Stimulated activated CD8-positive, alpha-beta memory T cell treated with anti-CD3 and anti-CD28 coated beads, Interleukin-4, amount 100 ng/mL, for 24 hours (primary cell): ENCODE data around the gene GREB1.
"Not testable (repeated sequence)": the region's sequence is repeated elsewhere in the genome, so short reads cannot be mapped to it uniquely, and the experiment has no call there.

Experiments used
- DNase-seq: peaks from one replicate; pipeline ENCODE4 v3.0.0-alpha.2; 2020; ENCODE audit warnings: low read depth

The GREB1 gene

DNA sequence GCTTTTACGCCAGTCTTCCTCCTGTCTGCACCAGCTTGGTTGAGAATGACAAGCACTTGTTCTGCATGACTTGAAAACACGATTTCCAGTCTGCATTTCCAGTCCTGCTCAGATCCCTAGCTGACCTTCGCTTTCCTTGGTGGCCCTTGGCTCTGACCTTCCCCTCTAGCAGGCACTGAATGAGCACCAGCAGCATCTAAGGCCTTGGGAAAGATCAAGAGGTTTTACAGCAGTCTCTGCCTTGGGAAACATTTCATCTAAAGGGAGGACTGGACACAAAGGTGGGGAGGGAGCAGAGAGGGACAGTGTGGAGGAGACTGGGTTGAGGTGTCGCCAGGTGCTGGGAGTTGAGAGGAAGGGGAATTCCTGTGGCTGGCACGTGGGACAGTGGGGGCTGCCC is 105.7 kb downstream of the GREB1 start:
- no peak for DNase-seq

DNA sequence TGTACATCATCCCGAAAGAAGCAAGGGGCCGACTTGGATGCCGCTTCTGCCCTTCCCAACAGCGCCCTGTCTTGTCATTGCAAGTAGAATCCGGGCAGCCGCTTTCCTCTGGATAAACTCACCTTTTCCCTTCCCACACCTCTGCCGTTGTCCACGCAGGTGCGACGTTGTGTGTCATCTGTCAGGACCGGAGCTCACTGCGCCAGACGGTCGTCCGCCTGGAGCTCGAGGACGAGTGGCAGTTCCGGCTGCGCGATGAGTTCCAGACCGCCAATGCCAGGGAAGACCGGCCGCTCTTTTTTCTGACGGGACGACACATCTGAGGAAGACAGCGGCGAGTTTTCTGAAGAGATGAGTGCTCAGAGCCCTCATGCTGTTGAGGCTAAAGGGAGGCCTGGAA is 106.3 kb downstream of the GREB1 start:
- DNase-seq: no peak

DNA sequence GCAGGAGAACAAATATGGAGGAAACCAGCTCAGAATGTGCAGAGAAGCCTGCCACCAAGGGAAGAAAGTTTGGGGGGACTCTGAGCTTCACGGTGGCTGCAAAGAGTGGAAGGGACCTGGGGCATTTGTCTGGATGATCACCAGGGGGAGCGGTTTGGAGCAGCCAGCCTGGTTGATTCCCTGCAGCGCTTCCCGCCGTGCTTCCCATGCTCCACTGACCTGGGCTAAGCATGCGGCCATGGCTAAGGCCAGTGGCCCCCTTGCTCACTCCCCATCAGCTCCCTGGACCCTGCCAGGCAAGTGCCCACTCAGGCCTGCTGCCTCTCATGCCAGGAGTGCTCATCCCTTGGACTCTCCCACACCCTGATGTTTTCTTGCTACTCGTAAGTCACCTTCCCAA is 109.1 kb downstream of the GREB1 start:
- DNase-seq: no peak

DNA sequence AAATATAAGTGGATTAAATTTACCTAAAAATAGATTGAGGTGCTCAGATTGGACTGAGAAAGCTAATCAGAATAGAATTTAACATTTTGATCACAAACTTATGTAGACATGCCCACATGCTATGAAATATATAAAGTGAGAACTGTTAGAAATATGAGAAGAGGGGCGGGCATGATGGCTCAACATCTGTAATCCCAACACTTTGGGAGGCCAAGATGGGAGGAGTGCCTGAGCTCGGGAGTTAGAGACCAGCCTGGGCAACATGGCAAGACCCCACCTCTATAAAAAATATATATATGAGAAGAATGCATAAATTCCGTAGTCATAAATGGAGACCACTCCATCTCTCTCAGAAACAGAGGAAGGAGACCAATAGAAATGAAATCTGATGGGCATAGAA is 110.4 kb downstream of the GREB1 start:
- DNase-seq: no peak

DNA sequence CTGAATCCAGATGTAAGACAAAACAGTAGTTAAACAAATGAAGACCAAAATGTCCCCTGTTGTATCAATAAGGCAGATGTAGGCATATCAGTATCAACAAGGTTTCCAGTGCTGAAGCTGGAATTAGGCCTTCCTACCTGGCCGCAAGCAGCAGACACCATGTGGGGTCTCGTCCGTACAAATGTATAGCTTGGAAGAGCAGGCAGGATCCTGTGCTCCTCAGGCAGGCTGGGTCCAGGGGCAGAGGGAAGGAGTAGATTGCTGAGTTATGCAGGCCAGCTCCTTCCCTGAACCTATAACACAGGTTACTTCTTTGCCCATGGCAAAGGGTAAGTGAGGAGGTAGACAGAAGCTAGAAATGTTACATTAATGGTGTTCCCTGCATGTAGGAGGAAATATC is 112.7 kb downstream of the GREB1 start:
- no peak for DNase-seq

DNA sequence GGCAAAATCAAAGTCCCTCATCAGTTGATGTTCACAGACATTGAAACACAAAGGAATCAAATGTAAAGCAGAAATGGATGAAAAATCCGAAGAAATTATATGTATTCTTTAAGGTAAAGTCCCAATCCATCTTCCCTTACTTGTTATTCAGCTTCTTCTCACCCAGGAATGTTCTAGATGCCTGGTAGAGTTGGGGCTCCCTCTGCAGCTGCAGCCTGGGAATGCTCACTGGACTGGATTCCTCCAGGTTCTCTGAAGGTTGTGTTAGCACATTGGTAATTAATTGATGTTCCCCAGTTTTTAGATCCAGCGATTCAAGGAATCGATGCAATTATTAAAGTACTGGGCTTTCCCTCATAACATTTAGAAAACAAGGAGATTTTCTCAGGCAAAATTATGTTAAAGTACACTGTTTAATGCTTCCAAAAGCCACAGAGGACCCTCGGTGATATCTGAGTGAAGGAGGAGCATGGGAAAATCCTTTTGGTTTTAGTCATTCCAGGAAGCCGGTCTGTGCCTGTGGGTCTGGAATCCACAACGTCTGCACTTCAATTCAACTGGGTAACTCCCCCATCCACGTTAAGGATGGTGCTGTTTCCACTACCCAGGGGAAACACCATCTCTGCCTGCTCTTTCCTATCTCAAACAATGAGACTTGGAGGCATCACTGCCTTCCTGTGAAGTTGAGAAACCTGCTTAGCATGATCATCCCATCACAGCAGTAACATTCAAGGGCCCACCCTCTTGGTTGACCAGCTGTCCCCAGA is 114.2 kb downstream of the GREB1 start:
- no peak for DNase-seq

DNA sequence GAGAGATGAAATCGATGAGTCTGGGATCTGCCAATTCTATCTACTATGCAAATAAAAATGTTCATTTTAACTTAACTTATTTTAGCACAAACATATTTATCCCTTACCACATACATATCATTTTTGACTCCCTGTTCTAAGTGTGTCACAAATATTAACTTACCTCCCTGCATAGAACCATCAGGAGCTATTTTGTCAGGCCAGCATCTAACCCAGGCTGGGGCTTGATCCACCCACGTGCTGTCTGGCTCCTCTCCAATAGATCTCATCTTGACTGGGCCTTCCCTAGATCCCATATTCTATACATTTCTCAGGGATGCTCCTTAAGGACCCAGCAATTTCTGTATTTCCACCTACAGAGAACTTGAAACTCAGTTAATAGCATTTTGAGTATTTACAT is 115.2 kb downstream of the GREB1 start:
- no peak for DNase-seq

DNA sequence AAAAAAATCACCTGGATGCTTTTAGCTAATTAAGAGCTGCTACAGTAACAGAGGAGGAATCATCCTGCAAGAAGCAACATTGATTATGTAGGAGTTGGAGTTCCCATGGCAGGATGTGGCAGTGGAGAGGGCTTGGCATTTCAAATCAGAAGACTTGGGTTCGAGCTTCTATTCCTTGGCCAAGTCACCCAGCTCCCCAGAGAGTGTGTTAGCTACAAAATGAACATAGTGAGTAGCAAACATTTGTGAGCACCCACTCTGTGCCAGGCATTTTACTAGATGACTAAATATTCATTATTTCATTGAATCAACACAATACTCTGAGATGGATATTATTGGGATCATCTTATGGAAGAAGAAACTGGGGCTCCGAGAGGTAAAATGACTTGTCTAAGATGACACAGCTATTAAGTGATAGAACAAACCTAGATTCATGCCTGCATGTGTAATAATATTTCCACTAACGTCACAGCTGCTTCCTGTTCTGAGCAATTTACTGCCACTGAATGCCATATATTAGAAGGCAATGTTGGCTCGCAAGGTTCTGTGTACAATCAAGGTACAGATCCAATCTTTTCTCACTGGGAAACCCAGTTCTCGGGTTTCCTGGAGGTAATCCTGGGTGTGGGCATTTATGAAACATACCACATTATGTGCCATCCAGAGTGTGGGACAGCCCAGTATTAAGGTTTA is 118.2 kb downstream of the GREB1 start:
- no peak for DNase-seq

DNA sequence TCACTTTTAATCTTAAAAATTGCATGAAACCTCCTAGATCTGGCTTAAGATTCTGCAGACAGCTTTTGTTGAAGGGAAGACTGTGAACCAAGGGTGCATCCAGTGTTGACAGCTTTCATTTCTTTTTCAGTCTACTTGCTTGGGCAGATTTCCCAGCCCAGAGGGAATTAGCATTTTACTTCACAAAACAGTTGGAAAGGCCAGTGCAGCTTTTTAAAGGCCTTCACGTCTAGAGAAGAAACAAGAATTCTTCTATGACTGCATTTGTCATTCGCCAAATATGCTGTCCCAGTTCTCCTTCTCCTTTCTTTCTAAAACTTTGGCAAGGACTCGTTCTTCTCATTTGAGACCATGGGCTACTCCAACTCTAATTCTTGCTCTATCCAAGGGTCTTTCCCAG is 118.7 kb downstream of the GREB1 start:
- no peak for DNase-seq

DNA sequence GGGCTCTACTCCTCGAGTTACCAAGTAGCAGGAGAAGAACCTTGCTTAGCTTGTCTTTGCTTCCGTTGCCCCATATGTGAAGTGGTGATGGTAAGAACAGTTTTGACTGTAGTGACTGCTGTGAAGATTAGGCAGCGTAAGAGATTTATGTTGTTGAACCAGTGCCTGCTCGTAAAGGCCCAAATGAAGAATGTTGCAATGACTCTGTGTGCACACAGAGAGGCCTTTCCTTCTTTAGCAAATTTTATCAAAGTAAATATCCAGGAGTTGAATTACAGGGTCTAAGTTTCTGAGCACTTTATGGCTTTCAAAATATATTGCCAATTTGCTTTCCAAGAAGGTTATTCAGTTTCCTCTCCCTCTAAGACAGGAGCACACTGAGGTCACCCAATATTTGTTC is 121.7 kb downstream of the GREB1 start:
- DNase-seq: no peak

DNA sequence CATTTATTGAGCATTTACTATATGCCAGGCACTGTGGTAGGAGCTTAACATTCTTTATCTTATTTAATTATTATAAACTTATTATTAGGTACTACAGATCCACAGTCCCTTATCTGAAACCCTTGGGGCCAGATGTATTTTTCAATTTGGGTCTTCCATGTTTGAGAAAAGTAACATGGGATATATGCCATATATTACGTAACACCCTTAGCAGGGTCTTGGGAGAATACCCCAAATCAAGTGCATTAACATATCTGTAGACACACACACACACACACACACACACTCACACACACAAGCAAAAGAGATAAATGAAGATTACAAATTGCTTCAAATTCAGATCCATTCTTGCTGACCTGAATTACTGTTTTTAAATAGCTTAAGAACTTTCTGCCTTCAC is 122.4 kb downstream of the GREB1 start:
- DNase-seq: no peak

DNA sequence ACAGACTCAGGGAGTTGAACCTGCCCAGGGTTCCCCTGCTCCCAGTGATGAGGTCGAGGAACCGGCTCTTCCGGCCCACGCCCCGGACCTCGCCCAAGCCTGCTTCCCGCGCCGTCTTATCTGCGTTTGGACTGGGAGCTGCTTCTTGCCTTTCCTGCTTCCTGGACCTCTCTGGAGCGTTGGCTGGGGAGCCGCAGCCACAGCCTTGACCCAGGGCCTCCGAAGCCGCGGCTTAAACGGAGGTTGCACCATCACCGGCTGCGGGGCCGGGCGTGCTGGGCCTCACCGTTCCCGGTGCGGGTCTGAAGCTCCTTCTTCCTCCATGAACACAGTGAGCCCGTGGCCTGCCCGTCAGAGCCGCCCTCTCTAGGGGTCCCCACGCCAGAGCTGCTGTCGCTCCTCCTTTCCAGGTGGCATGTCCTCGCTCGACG is 122.8 kb downstream of the GREB1 start:
- DNase-seq: no peak

DNA sequence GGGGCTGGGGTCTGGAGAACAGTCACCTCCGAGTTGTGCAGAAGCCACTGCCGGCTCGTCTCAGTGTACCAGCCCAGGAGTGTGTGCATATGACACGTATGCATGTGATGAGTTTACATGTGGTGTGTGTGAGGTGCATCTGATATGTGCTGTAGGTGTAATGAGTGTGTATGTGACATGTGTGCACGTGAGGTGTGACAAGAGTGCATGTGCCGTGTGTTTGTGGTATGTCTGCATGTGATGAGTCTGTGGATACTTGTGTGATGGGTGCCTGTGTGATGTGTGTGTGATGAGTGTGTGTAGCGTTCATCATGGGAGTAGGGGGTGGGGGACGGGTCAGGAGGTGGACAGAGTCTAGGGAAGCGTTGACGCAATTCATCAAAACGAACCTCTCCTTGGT is 123.3 kb downstream of the GREB1 start:
- no peak for DNase-seq

DNA sequence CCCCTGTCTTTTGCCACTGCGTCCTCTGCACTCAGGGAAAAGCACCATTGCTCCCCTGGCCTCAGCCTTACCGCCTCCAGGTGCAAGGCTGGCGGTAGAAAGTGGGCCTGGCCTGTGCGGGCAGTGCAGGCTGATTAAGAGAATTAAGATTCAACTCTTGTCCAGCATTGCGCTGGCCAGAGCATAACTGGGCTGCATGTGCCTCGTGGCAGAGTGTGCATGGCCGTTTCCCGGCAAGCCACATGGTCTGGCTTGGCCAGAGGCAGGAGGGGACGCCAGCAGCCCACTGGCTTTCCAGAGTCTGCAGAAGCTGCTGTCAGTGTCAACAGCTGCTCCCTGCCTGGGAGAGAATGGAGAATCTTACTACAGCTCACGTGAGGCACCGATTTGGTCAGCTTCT is 123.8 kb downstream of the GREB1 start:
- no peak for DNase-seq

DNA sequence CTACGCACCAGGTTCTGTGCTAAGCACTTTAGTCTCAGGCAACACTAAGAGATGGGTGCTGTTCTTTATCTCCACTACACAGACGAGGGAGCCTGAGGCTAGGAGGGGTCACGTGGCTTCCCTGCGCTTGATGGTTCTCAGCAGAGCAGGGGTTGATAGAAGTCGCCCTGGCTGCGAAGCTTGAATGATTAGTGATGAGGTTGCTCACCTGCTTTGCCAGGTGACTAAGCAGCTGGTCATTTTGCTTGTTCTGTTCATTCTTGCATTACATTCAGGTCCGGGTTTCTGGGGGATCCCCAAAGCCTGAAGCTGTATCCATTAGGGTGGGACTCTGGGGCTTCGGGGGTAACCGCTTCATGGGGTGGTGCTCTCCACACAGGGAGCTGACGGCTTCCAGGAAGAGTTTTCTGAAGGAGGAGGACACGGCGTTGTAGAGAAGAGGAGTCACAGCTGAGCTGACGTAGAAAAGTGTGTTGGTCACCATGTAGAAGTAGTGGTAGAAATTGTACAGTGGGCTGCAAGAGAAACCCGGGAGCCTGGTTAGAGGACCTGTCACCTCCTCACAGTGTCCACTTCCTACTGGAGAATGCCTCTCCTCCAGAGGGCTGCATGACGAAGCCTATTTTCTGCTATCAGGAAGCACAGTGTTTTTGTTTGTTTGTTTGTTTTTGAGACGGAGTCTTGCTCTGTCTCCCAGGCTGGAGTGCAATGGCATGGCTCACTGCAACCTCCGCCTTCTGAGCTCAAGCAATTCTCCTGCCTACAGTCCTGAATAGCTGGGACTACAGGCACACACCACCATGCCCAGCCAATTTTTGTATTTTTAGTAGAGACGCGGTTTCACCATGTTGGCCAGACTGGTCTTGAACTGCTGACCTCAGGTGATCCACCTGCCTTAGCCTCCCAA is 124.6 kb downstream of the GREB1 start:
- no peak for DNase-seq

DNA sequence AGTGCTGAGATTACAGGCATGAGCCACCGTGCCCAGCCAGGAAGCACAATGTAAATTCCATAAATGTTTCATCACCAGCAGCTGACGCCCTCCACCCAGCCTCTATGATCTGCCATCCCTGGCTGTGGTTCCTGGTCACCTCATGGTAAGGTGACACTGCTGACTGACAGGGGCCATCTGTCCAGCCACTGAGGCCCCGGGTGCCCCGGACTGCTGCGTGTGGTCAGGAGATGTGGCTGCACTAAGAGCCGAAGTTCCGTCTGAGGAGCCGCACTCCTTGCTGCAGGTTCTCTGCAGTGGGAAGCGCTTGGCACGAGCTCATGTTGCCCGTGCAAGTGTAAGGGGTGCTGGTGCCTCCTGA is 125.2 kb downstream of the GREB1 start:
- no peak for DNase-seq

DNA sequence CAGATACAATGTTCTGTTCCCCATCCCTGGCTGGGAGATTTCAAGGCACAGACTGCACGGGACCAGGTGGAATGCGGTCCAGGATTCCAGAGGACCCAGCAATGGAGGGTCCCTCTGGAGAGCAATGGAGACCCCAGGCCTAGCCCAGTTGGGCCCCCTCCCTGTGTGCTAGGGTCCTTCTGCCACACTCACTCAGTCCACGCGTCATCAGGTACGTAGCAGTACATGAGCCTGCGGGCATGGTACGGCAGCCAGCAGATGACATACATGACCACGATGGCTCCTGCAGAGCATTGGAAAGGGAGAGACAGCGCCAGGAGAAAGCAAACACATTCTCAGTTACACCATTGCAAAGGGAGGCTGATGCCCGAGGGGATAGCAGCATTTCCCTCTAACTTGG is 126.0 kb downstream of the GREB1 start:
- DNase-seq: no peak

DNA sequence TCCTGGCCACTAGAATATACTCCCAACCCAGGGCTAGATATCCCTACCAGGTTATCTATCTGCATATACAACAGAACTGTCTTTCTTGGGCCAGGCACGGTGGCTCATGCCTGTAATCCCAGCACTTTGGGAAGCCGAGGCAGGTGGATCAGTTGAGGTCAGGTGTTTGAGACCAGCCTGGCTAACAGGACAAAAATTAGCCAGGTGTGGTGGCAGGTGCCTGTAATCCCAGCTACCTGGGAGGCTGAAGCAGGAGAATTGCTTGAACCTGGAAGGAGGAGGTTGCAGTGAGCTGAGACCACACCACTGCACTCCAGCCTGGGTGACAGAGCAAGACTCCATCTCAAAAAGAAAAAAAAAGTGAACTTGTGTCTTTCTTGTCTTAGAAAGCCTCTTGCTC is 126.6 kb downstream of the GREB1 start:
- DNase-seq: not testable (repeated sequence)

DNA sequence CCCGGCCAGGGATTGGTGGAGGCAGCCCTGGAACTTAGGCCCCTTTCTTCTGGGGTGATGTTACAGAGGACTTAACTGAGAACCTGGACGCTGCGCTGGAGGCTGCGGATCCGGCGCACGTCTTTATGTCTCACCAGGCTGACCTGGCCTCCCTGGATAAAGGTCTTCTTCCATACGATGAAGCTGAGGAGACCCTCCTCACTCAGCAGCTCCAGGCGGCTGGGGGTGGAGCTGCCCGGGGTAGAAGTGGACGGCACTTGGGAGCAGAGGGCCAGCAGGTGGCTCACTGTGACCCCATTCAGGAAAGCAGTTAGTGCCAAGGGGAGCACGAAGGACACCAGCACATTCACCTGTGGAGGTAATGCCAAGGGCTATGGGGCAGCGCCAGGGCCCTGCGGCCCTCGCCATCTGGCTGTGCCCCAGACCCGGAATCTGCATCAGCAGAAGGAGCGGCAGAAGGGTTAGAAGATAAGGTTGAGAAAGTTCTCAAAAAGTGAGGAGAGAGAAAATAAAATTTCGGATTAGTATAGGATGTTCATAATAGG is 128.1 kb downstream of the GREB1 start:
- no peak for DNase-seq

DNA sequence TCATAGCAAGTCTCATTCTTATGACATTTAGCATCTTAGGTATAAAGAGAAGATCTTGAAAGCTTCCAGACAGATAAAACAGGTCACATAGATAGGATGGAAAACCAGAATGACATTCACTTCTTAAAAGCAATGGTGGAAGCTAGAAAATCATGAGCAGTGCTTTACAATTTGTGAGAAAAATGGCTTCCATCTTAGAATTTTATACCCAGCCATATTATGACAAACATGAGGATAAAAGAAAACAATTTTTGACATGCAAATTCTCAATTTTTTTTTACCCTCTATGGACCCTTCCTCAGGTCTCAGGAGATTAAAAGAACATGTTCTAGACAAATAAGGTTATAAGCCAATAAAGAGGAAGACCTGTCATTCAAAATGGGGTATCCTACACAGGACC is 129.0 kb downstream of the GREB1 start:
- DNase-seq: no peak

DNA sequence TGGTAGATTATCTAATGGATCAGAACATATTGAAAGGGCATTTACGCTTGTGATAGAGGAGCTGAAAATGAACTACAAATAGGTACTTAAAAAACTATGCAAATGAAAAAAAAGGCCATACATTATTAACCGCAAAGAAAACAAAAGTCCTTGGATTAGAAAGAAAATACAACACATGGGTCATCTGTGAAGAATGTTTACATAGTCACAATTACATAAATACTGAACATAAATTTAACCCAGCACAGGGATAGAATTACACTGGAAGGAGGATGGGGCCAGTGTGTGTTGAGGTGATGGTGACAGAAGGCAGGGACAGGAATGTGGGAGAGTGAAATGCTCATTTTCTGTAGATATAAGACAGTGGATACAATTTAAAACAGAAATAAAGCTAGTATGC is 129.6 kb downstream of the GREB1 start:
- DNase-seq: no peak

DNA sequence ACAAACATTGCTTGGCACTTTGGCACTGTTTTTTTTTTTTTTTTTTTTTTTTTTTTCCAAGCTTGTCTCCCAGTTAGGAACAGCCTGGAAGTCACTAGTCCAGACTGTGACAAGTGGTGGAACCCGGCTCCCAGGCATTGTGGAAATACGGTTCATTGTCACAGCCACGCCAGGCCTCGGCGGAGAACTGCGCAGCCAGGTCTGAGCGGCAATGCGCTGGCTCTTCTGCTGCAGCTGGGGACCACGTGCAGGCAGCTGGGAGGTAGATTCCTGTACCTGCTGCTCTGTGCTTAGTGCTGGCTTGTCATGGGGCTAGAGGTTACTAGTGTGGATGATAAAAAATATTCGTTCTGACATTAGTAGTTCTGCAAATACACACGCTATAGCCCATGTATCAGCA is 131.2 kb downstream of the GREB1 start:
- DNase-seq: no peak
